Measurements from ENCODE around the gene LARGE1. TPM values are rescaled to one million over a fixed set of nuclear protein-coding genes. Genes with fewer than 3 reads are reported as not detected.

LARGE1 gene
- total and polyA plus RNA-seq, 9 of the 15 experiments (the other 6 are each of a cell fraction or from before 2014, with no cell fraction given), result 0.01 to 0.66 (median 0.14) TPM; not detected in 2

- H3K4me2 ChIP-seq (ENCODE audit: insufficient read depth, low read length), result no peak overlapping the region
- no peak overlapping the region for H3K9ac ChIP-seq (ENCODE audit: insufficient read depth in 1 of 2, low read depth in 2 of 2, low read length in 2 of 2)
- no peaks in the 10 kb centered on the region for H3K27me3 ChIP-seq (ENCODE audit: control insufficient read depth in 2 of 2, insufficient read depth in 2 of 2, low read length in 2 of 2)
- TF ChIP-seq FOXJ3 (CRISPR knock-in tag; IDR thresholded peaks at IDR 0.05) (no peak), TSC22D4 (tag; IDR thresholded peaks at IDR 0.05) (no peak), TRIM24 (IDR thresholded peaks at IDR 0.05) (no peak), ZNF785 (CRISPR knock-in tag; IDR thresholded peaks at IDR 0.05) (no peak), CC2D1A (IDR thresholded peaks at IDR 0.05) (no peak), ESRRB (CRISPR knock-in tag; IDR thresholded peaks at IDR 0.05; ENCODE audit: borderline replicate concordance) (no peak), ZC3H4 (CRISPR knock-in tag; IDR thresholded peaks at IDR 0.05; ENCODE audit: borderline replicate concordance) (no peak), BRD4 (IDR thresholded peaks at IDR 0.05) (no peak), ZNF384 (IDR thresholded peaks at IDR 0.05; ENCODE audit: low read depth, low read length) (no peak), SNAPC5 (CRISPR knock-in tag; IDR thresholded peaks at IDR 0.05) (no peak)
- ChIA-PET POLR2A (no interaction called here), CTCF (ENCODE audit: low intra/inter-chr PET ratio) (no interaction called here)
- FAIRE-seq (no peak), DNase-seq (ENCODE audit: extremely low read depth in 1 of 4, low spot score in 3 of 4) (no peak), ATAC-seq (no peak)
- intact Hi-C loops (cut with micrococcal nuclease) (no loop called here), in situ Hi-C loops (cut with MboI) (no loop called here)
- WGBS (ENCODE audit: insufficient coverage, low coverage, missing lambda C conversion rate), result 0% methylated on average over 6 of the region's 10 CpGs
- H4K20me1 ChIP-seq (replicated peaks; ENCODE audit: control insufficient read depth, insufficient read depth, low read length), result no peaks in the 10 kb centered on the region
- H3K9me1 ChIP-seq (ENCODE audit: control insufficient read depth, insufficient read depth, low read length), result no peaks in the 10 kb centered on the region
- no peaks in the 10 kb centered on the region for H3K79me2 ChIP-seq (ENCODE audit: control insufficient read depth, insufficient read depth, low read length)
- BruUV-seq (replicated peaks), result no TSS peak
- H3K9me3 ChIP-seq (replicated peaks; ENCODE audit: control insufficient read depth, insufficient read depth, low read depth, low read length), result no peaks in the 10 kb centered on the region
- no peak overlapping the region for H3K4me3 ChIP-seq
- no peaks in the 10 kb centered on the region for H3K4me1 ChIP-seq (replicated peaks in 1 of 2; ENCODE audit: control insufficient read depth in 2 of 2, insufficient read depth in 2 of 2, low read length in 2 of 2)
- no peak overlapping the region for H2AFZ ChIP-seq (ENCODE audit: low read depth, low read length)
- no peaks in the 10 kb centered on the region for H3K36me3 ChIP-seq (ENCODE audit: control insufficient read depth, insufficient read depth, low read length)
- H3K27ac ChIP-seq (ENCODE audit: extremely low read depth, low read depth, low read length), result no peak overlapping the region
Measured at GRCh38 chr22:33687464-33687863, 232.8 kb downstream of the LARGE1 start.

Data from K562 (cell line).